Lower leg skin (tissue), 4 donors: ENCODE measurements around the gene OCIAD1. TPM values are rescaled to one million over a fixed set of nuclear protein-coding genes. Genes with fewer than 3 reads are reported as not detected.
"Not testable (repeated sequence)": the region's sequence is repeated elsewhere in the genome, so short reads cannot be mapped to it uniquely, and the experiment has no call there.

Experiments used
- DNase-seq, 2 donors: peaks; one replicate each; pipeline ENCODE4 v3.0.0-alpha.2; 2019; ENCODE audit warnings: low spot score in 2 of 2
- H3K4me3 ChIP-seq: fragments of 200-600 bp; sonication (generic); 2 replicates; pipeline ENCODE4 v1.5.1; 2017; ENCODE audit warnings: mild to moderate bottlenecking, low read depth; ENCODE audit not compliant: poor library complexity, severe bottlenecking
- CTCF ChIP-seq, 3 donors: fragments of 450-650 bp; IDR thresholded peaks; one replicate each; pipeline ENCODE4 v1.5.1; 2016; ENCODE audit warnings: antibody characterized with exemption in 3 of 3, mild to moderate bottlenecking in 3 of 3, moderate library complexity in 2 of 3
- POLR2A ChIP-seq, 2 donors: fragments of 450-650 bp; IDR thresholded peaks; one replicate each; pipeline ENCODE4 v1.6.1; 2016 to 2017; ENCODE audit warnings: antibody characterized with exemption in 2 of 2, mild to moderate bottlenecking in 1 of 2, moderate library complexity in 1 of 2
- WGBS, 2 donors: methylation state at CpG; one replicate each; pipeline ENCODE4 v1.1.5; 2018; 5-methylcytosine and 5-hydroxymethylcytosine counted together
- intact Hi-C: fragments of 100-400 bp; cut with DNase I; formaldehyde crosslinking; loops from one replicate; pipeline ENCODE4 v1.15.0; 2023; ENCODE audit warnings: low total_unique reads
- total RNA-seq, 4 donors: library from RNA; depleted of rRNA; stranded (reverse); fragments of >200 nt; gene quantifications; one replicate each; pipeline ENCODE4 v1.1.0, GENCODE V29; 2016

OCIAD1 gene
- total RNA-seq, 4 donors from 2014 or later, result 65.9 to 103 (median 88.6) TPM

DNA sequence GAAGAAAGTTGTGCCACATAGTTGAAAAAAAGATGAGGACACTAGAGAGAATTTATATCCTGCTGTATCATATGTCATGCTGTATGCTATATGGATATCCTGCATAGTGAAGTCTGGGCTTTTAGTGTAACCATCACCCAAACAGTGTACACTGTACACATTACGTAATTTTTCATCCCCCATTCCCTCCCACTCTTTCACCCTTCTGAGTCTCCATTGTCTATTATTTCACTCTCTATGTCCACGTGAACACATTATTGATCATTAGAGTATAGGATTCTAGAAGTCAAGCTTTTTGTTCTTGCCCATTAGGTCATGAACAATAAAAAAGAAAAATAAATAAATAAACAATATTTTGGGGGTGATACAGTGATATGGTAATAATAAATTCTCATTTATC is 32.8 kb upstream of the OCIAD1 start:
- no peak overlapping the region for H3K4me3 ChIP-seq
- TF ChIP-seq POLR2A (IDR thresholded peaks at IDR 0.05), result no peak
- DNase-seq, result no peak
- intact Hi-C loops, result no loop called here
- WGBS, 2 donors, result 87 to 90% methylated on average over 2 of the region's 2 CpGs

DNA sequence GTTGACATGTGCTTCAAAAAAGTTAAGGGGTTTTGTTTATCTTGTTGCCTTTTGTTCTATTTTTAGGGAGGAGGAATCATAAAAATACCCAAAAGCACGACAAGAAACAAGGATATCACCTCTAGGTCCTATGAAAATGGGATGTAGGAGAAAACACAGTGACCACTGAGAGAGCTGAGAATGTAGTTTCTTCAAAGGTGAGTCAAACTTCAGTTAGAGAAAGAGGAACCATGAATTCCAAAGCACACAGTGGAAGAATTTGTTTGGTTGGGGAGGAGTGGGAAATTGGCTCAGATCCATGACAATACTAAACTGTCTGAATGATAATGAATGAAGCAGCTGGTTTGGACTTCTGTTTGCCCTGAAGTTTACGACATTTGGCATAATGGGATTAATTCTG is 31.7 kb upstream of the OCIAD1 start:
- WGBS, 2 donors, result 63 to 69% methylated on average over 2 of the region's 2 CpGs
- TF ChIP-seq POLR2A (IDR thresholded peaks at IDR 0.05) (no peak), CTCF (IDR thresholded peaks at IDR 0.05) (no peak)

DNA sequence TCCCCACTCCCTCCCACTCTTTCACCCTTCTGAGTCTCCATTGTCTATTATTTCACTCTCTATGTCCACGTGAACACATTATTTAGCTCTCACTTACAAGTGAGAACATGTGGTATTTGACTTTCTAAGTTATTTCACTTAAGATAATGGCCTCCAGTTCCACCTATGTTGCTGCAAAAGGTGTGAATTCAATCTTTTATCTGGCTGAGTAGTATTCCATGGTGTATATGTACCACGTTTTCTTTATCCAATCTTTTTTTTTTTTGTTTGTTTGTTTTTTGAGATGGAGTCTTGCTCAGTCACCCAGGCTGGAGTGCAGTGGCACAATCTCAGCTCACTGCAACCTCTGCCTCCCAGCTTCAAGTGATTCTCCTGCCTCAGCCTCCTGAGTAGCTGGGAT is 30.7 kb upstream of the OCIAD1 start:
- DNase-seq, intact Hi-C loops, H3K4me3 ChIP-seq: not testable (repeated sequence)
- 82 to 95% methylated on average over 2 of the region's 2 CpGs for WGBS, 2 donors

More for the DNA sequence above, 31.7 kb upstream of the OCIAD1 start:
- no peak for DNase-seq
- no peak overlapping the region for H3K4me3 ChIP-seq
- intact Hi-C loops, result no loop called here

GRCh38 chr4:48801016-48801715 is 29.7 kb upstream of the OCIAD1 start:
- 46 to 54% methylated on average over 3 of the region's 3 CpGs for WGBS, 2 donors
- intact Hi-C loops, result no loop called here
- TF ChIP-seq CTCF (IDR thresholded peaks at IDR 0.05) (no peak), POLR2A (IDR thresholded peaks at IDR 0.05) (no peak)
- H3K4me3 ChIP-seq, result no peak overlapping the region
- no peak for DNase-seq

DNA sequence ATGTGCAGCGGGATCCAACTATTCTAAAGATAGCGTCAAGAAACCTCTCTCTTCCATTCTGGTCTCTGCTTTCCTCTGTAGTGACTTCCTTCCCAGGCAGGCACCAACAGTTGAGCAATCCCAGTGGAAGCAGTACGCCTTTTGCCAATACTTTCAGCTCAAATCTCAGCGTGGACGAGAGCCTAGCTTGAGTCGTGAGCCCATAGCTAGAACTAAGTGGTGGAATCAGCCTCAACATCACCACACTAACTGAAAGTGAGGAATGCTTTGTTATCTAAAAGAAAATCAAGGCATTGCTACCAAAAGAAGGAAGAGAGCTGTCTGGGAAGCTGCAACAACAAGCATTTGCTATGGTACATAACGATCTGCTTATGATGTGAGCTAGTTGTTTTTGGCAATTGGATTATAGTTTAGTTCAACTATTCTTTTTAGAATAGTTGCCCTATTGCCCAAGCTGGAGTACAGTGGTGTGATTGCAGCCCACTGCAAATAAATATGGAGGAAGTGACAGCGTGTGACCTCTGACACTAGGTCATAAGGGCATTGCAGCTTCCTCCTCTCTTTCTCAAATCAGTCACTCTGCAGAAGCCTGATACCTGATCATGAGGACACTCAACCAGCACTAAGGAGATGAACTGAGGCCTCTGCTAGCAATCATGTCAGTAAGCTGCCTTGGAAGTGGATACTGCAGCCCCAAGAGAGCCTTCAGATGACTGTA is 26.1 kb upstream of the OCIAD1 start:
- TF ChIP-seq POLR2A (IDR thresholded peaks at IDR 0.05) (no peak), CTCF (IDR thresholded peaks at IDR 0.05) (no peak)
- no peak overlapping the region for H3K4me3 ChIP-seq
- DNase-seq, result no peak
- intact Hi-C loops, result no loop called here
- 81 to 85% methylated on average over 8 of the region's 8 CpGs for WGBS, 2 donors

- intact Hi-C loops, result no loop called here
- TF ChIP-seq CTCF (IDR thresholded peaks at IDR 0.05) (no peak), POLR2A (IDR thresholded peaks at IDR 0.05) (no peak)
- WGBS, 2 donors, result 75 to 77% methylated on average over 6 of the region's 6 CpGs
- H3K4me3 ChIP-seq, result no peak overlapping the region
- DNase-seq, result no peak
Observed at GRCh38 chr4:48812866-48813265, 18.0 kb upstream of the OCIAD1 start.
